M059J (cell line): ENCODE data around the gene ALAD. TPM values are rescaled to one million over a fixed set of nuclear protein-coding genes. Genes with fewer than 3 reads are reported as not detected.
"Not testable (repeated sequence)": the region's sequence is repeated elsewhere in the genome, so short reads cannot be mapped to it uniquely, and the experiment has no call there.

ENCODE experiments used
- DNase-seq: peaks from one replicate; pipeline ENCODE4 v3.0.0-alpha.2; 2012; ENCODE audit warnings: low read depth
- total RNA-seq: library from RNA; depleted of rRNA; stranded (reverse); fragments of >200 nt; shearing (Covaris generic); gene quantifications from 2 replicates; pipeline ENCODE4 v1.2.3, GENCODE V29; 2014; rRNA removed

Gene ALAD
- total RNA-seq = 8.2 and 11.2 TPM in 2 replicates

DNA sequence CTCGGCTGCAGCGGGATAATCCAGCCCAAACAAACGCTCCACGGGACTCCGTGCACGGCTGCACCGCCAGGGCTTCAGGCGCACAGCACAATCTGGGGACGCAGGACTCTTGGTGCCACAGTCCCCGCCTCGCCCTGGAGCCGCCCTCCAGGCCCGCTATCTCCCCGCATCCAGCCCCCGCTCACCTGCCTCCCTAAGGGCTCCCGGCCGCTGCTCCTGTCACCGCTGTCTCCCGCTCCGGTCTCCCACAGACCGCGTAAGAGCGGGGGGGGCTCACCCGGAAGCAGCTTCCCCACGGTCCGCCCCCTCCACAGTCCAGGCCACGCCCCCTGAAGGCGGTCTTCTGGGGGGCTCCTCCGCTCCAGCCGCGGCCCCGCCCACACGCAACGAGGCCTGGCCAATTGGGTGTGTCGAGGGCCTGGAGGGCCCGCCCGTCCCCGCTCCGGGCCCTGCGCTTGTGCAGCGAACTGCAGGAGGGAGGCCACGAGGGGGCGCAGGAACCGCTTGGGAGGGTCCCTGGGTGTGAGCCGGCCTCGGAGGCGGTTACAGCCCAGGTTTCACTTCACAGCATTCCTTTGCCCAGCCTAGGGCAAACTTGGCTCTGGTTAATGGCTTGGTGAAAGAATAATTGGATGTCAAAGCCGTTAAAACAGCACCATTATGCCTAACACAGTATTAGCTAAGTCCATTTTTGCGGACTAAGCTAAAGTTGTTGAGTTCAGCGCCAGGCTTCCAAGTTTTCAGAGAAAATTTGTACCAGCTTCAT, at the start of gene ALAD:
TSS of gene ALAD (minus strand) at position 258 of the 766 bp plus-strand sequence. CDS start 7,725 bp downstream, outside the sequence.
- peak; percentile 98 for DNase-seq

- no peak for DNase-seq
These were observed 48.3 kb upstream of the ALAD start for GRCh38 chr9:113449376-113449775.

- peak; percentile 58 for DNase-seq
These were observed 45.2 kb upstream of the ALAD start for GRCh38 chr9:113446323-113446740.

- DNase-seq = no peak
These were observed 43.7 kb upstream of the ALAD start for GRCh38 chr9:113444736-113445135.

GRCh38 chr9:113437716-113438115, 36.6 kb upstream of the ALAD start:
- DNase-seq = not testable (repeated sequence)

GRCh38 chr9:113436728-113437515, 35.8 kb upstream of the ALAD start:
- DNase-seq = peak; percentile 42

DNA sequence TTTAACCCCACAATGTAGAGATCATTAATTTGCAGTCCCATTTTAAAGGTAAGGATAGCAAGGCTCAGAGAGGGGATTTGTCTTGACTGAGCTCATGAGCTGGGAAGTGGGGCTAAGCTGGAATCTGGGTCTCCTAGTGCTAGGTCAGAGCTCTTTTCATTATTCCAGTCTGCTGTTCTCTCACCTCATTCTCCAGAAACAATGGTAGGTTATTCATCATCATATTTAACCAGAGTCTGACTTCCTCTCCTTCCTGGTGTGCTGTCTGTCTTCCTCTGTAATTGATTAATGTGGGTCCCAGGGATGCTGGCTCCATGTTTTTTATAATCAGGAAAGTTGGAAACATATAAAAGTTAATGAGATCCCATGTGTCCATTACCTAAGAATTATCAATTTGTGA, 30.1 kb upstream of the ALAD start:
- no peak for DNase-seq

DNA sequence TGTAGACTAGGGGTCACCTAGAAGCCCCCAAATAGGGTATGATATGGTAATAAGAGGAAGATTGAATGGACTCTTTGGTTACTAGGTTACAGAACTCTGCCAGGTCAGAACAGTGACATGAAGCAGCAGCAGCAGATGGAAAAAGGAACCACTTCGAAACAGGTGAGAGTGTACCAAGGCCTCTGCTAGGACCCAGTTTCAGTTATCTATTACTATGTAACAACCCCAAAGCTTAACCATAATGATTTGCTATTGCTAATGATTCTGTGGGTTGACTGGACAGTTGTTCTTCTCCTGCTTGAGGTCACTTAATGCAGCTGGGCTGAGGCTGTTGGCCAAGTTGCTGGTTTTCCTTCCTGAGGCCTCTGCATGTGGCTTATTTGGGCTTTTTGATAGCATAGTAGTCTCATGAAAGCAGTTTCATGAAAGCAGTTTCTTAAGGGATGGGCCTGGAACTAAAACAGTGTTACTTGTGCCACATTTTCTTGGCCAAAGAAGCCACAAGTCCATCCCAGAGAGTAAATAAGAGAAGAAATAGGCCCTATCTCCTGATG, 27.1 kb upstream of the ALAD start:
- DNase-seq = no peak

GRCh38 chr9:113427629-113428028, 26.5 kb upstream of the ALAD start:
- DNase-seq = peak; percentile 31

DNA sequence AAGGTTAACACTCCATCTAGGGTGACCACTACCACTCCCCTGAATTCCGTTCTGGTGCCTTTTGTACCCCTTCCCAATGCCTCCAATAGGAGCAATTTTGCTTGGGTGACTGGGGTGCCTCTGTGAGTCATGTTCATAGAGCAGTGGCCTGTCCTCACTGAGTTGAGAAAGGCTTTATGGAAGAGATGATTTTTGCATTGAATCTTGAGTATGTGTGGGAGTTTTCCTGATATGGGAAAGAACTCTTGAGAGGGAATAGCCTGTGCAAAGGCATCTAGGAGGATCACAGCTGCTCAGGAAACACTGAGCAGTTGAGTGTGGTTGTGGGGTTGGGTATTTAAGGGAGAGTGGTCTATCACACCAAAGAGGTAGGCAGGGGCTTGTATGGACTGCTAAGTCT, 25.6 kb upstream of the ALAD start:
- DNase-seq = no peak

DNA sequence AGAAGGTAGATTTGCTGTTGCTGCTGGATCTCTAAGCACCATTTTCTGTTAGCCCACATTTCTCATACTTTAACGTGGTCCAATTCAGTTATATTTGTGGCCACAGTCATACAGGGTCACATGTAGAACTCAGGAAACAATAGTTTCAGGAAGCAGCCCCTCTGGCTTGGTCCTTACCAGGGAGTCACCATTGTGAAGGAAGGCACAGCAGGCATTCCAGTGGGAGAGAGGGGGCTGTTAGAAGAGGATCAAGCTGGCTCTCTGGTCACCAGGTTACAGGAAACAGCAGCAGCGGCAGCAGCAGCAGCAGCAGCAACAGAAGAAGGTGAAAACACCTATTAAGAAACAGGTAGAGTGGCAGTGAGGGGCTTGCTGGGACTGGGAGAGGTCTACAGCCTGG, 24.0 kb upstream of the ALAD start:
- DNase-seq = no peak

DNA sequence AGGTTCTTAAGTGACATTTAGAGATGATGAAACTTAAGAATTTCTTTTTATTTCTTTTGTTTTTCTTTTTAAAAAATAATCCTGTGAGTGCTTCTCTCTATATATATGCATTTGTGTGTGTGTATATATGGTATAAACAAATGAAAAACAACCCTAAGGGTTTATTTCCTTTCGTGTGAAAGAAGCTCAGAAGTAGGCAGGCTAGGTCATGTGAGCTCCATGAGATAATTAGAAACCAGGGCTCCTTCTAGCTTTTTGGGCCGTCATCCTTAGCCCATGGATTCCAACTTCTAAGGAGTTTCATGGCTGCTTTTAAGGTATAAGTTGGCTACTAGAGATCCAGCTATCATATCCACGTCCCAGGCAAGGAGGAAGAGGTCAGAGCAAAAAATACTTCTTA, 20.6 kb upstream of the ALAD start:
- DNase-seq = no peak

GRCh38 chr9:113417370-113417769, 16.3 kb upstream of the ALAD start:
- DNase-seq = no peak

GRCh38 chr9:113416149-113416721, 15.2 kb upstream of the ALAD start:
- DNase-seq = no peak

- DNase-seq = peak; percentile 95
These were observed 9.3 kb upstream of the ALAD start, which contains the start of the genes C9orf43 and POLE3 for GRCh38 chr9:113410207-113410864. C9orf43 (plus strand) TSS chr9:113410747; CDS start chr9:113413494, 2,747 bp downstream. POLE3 (minus strand) TSS chr9:113410675; CDS start chr9:113410293, 382 bp downstream.

- DNase-seq = no peak
These were observed 8.8 kb upstream of the ALAD start for GRCh38 chr9:113409883-113410206.

DNA sequence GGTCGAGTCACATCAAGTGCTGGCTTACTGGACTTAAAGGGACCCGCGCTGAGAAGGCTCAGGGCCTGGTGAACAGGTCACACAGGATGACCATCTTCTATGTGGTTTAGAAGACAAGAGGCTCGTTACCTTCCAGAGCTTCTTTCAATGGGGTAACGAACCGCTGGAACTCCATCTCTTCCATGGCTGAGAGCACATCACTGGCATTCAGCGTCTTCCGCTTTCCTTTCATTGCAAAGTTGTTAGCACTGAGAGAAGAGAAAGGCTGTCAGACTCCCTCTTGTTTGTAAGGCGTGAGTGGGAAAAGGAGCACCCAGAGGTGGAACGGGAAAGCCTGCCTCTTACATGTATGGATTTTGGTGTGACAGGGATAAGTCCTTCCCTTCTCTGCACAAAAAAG, 8.4 kb upstream of the ALAD start:
- peak; percentile 8 for DNase-seq

DNA sequence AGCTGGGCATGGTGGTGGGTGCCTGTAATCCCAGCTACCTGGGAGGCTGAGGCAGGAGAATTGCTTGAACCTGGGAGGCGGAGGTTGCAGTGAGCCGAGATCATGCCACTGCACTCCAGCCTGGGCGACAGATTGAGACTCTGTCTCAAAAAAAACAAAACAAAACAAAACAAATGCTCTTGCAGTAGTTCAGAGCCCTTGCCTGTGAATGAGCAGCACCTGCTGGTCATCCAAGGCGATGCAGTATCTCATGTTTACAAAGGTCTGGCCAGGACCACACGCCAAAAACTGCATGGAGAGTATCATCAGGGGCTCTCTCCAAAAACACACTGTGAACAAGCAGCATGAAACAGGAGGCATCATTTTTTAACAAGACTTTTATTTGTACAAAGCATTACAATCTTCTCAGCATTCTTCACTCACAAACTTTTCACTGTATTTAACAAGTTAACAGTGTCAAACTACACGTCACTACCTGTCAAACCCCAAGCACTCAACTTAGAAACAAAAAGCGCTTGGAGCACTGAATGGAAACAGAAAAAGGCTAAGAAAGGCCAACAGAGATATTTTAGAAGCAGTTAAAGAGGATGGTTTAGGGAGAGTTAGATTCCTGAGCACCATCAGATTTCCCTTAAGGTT, 5.9 kb upstream of the ALAD start:
- peak; percentile 68 for DNase-seq

DNA sequence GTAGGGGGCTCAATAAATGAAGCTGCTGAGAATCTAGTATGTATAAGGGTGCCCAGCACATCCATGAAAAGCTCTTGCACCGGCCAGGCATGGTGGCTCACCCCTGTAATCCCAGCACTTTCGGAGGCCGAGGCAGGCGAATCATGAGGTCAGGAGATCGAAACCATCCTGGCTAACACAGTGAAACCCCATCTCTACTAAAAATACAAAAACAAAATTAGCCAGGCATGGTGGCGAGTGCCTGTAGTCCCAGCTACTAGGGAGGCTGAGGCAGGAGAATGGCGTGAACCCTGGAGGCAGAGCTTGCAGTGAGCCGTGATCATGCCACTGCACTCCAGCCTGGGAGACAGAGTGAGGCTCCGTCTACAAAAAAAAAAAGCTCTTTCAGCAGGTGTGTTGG, 5.3 kb upstream of the ALAD start:
- DNase-seq = not testable (repeated sequence)

- no peak for DNase-seq
These were observed 2.6 kb upstream of the ALAD start for GRCh38 chr9:113403646-113404045.

GRCh38 chr9:113399646-113400200, 1.4 kb downstream of the ALAD start:
- DNase-seq = no peak
